Measurements from ENCODE around the gene SYS1.

DNA sequence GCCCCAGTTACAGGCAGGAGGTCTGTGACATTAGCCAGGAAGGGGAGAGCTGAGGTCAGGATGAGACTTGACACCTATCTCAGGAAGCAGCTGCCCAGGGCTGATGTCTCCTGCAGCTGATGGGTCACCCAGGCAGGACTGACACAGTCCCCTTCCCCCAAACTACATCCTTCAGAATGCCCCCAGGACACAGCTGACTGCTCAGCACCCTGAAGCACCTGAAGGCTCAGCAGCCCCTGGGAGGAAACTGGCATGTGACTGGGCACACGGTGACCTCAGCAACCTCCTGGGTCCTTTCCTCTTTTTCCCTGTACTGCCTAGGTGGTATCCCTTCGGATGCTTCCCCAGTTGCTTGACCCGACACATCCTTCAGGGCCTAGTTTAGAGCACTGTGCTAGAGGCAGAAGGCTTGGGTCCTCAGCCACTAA, 16.7 kb upstream of the SYS1 start:
- TF ChIP-seq, protein P1, sequence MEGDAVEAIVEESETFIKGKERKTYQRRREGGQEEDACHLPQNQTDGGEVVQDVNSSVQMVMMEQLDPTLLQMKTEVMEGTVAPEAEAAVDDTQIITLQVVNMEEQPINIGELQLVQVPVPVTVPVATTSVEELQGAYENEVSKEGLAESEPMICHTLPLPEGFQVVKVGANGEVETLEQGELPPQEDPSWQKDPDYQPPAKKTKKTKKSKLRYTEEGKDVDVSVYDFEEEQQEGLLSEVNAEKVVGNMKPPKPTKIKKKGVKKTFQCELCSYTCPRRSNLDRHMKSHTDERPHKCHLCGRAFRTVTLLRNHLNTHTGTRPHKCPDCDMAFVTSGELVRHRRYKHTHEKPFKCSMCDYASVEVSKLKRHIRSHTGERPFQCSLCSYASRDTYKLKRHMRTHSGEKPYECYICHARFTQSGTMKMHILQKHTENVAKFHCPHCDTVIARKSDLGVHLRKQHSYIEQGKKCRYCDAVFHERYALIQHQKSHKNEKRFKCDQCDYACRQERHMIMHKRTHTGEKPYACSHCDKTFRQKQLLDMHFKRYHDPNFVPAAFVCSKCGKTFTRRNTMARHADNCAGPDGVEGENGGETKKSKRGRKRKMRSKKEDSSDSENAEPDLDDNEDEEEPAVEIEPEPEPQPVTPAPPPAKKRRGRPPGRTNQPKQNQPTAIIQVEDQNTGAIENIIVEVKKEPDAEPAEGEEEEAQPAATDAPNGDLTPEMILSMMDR (IDR thresholded peaks at IDR 0.05 in 8 of 11, conservative IDR thresholded peaks at IDR 0.05 in 3 of 11) = no peak
- TF ChIP-seq POLR2A (IDR thresholded peaks at IDR 0.05) (no peak), POLR2AphosphoS5 (IDR thresholded peaks at IDR 0.05) (peak in 1 of 3 donors; percentile 3)

All from spleen (tissue), 7 donors.